HL-60 (cell line): ENCODE data around the gene MYH11.

Experiments
- POLR2AphosphoS5 ChIP-seq: IDR thresholded peaks from 2 replicates; pipeline ENCODE4 v1.6.1; 2012; ENCODE audit warnings: low read depth
- REST ChIP-seq: IDR thresholded peaks from 2 replicates; pipeline ENCODE4 v1.6.1; 2012; ENCODE audit warnings: low read depth; ENCODE audit not compliant: insufficient replicate concordance
- TF ChIP-seq, protein P1 (sequence below): IDR thresholded peaks from one replicate; pipeline ENCODE4 v1.5.1; 2011; ENCODE audit warnings: low read length, control low read depth, inconsistent platforms; ENCODE audit not compliant: insufficient read depth

DNA sequence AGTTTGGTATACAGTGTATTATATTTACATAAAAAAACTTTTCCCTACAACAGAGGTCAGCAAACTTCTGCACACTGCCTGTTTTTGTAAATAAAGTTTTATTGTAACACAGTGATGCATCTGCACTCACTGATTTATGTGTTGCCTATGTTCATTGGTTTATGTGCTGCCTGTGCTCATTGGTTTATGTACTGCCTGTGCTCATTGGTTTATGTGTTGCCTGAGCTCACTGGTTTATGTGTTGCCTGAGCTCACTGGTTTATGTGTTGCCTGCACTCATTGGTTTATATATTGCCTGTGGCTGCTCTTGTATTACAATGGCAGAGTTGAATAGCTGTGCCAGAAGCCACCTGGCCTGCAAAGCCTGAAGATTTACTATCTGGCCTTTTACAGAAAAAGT lies 81.6 kb downstream of the MYH11 start:
- TF ChIP-seq, protein P1, sequence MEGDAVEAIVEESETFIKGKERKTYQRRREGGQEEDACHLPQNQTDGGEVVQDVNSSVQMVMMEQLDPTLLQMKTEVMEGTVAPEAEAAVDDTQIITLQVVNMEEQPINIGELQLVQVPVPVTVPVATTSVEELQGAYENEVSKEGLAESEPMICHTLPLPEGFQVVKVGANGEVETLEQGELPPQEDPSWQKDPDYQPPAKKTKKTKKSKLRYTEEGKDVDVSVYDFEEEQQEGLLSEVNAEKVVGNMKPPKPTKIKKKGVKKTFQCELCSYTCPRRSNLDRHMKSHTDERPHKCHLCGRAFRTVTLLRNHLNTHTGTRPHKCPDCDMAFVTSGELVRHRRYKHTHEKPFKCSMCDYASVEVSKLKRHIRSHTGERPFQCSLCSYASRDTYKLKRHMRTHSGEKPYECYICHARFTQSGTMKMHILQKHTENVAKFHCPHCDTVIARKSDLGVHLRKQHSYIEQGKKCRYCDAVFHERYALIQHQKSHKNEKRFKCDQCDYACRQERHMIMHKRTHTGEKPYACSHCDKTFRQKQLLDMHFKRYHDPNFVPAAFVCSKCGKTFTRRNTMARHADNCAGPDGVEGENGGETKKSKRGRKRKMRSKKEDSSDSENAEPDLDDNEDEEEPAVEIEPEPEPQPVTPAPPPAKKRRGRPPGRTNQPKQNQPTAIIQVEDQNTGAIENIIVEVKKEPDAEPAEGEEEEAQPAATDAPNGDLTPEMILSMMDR = no peak
- TF ChIP-seq POLR2AphosphoS5 = no peak
- TF ChIP-seq REST = no peak
